GM18951 (cell line): Measurements from ENCODE around the gene SATB2.

ENCODE experiments used
- POLR2A ChIP-seq: IDR thresholded peaks from 4 replicates; pipeline ENCODE4 v1.6.1; 2011; ENCODE audit warnings: mild to moderate bottlenecking; ENCODE audit not compliant: insufficient read length, insufficient read depth; ENCODE audit errors: extremely low read depth
- in situ Hi-C: fragments of 300-500 bp; cut with MboI; formaldehyde crosslinking; loops from one replicate; pipeline ENCODE4 v1.12.0; 2022; ENCODE audit warnings: low sequenced_read_pairs, mixed read lengths, inconsistent platforms; ENCODE audit not compliant: unreplicated experiment

Gene SATB2

DNA sequence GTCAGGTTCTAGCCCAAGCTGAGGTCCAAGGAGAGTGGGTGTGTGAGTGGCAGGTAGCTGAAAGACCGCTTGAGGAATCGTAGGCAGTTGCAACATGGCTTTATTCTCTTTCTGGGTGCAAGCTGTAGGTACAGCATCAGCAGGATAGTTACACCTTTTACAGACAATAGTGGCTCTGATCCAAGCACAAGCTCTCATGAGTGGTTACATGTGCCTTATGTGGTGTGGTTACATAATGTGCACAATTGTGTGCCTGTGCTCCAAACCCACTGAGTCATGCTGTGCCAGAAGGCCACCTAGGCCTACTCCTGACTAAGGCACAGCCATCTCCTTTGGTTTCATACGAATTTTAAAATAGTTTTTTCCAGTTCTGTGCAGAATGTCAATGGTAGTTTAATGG, 227.6 kb downstream of the SATB2 start:
- in situ Hi-C loops, result no loop called here
- TF ChIP-seq POLR2A, result no peak

DNA sequence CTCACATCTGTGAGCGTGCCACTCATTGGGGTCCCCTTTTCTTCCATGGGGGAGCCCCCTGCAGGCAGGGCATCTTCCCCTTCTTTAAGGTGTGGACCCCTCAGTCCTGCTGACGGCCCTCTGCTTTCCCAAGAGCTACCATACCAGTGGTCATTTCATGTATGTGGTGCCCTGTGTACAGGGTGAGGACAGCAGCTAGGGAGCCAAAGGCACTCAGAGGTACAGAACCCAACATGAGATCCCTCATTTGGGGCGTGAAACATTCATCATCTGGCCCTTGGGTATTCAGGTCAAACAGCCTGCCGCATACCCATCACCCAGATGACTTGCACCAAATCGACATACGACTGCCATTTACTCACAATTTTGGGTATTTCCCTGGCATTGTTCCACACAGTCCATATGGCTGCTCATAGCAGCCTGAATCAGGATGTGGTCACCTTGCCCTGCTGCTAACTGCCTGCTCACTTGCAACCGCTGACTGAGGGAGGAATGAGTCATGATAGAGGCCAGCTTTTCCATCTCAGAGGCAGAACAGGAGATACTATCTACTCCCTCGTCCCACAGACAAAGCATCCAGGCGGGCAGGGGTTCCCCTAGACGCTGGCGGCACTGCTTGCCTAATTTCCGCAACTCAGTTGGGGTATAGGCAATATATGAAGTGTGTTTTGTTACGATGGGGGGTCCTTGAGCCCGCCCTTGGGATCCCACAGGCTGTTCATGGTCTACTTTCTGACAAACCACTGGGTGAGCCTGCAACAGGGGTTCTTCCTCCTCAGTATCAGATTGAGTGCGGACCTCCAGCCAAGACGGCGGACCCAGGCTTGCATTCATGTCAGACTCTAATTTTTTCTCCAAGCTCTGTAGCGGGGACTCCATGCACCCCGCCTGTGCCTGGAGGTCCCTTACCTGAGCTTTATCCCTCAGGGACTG, 228.6 kb downstream of the SATB2 start:
- in situ Hi-C loops, result no loop called here
- no peak for TF ChIP-seq POLR2A

DNA sequence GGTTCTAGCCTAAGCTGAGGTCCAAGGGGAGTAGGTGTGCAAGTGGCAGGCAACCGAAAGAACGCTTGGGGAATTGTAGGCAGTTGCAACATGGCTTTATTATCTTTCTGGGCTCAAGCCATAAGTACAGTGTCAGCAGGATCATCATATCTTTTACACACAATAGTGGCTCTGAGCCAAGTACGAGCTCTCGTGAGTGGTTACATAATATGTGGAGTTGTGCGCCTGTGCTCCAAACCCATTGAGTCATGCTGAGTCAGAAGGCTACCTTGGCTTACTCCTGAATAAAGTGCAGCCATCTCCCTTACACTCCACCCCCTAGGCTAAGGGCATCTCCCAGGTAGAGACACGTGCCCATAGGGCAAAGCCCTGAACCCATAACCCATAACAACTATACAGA, 233.9 kb downstream of the SATB2 start:
- TF ChIP-seq POLR2A, result no peak
- in situ Hi-C loops, result no loop called here

DNA sequence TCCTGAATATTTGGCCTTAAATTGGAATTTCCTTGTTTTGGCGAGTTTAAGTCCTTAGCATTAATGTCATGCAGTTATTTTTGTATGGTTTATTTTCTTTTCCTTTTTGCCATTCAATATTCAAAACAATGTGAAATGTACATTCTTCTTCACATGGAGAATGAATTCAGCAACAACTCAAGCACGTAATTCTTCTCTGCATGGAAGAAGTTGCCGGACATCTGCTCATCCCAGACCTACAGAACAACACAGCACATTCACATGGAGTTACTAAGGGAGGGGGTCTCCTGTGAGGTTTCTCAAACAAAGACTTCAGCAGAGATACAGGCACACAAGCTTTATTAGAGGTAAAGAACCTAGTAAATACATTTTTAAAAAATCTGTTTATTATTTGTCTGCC, 236.8 kb downstream of the SATB2 start:
- no peak for TF ChIP-seq POLR2A
- in situ Hi-C loops, result no loop called here

DNA sequence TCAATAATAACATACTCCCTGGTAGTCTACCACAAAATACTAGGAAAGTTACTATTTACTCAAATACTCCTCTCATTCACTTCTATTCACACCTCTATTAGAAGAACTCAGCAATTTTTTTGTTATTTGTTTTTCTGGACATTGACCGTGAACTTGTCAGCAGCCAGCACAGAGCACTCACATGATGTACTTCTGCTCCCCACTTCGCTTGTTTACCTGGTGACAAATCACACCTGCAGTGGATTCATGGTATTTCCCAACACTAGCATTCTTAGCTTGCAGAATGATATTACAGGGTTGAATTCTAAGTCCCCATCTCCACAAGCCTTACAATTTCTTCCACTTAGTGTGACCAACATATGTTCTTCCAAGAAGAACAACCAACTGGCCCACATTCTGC, 238.2 kb downstream of the SATB2 start:
- in situ Hi-C loops, result no loop called here
- no peak for TF ChIP-seq POLR2A
